HG03175 (cell line): ENCODE measurements around the gene PRDM15.

ENCODE experiments used
- ATAC-seq: cut with Tn5 transposase; IDR thresholded peaks from one replicate; pipeline ENCODE4 v1.9.1; 2021; ENCODE audit warnings: mild to moderate bottlenecking, moderate library complexity; ENCODE audit not compliant: unreplicated experiment

The PRDM15 gene

GRCh38 chr21:41765420-41765821 is 113.7 kb downstream of the PRDM15 start:
- no peak for ATAC-seq

- ATAC-seq = no peak
These were observed 114.4 kb downstream of the PRDM15 start for GRCh38 chr21:41764558-41765419.

- no peak for ATAC-seq
These were observed 115.1 kb downstream of the PRDM15 start for GRCh38 chr21:41763996-41764395.

GRCh38 chr21:41763398-41763931 is 115.7 kb downstream of the PRDM15 start:
- ATAC-seq = no peak

- no peak for ATAC-seq
These were observed 116.4 kb downstream of the PRDM15 start for GRCh38 chr21:41762753-41763152.

GRCh38 chr21:41761934-41762635 is 117.1 kb downstream of the PRDM15 start:
- ATAC-seq = no peak

GRCh38 chr21:41761211-41761933 is 117.8 kb downstream of the PRDM15 start:
- ATAC-seq = no peak

- no peak for ATAC-seq
These were observed 118.7 kb downstream of the PRDM15 start for GRCh38 chr21:41760411-41760810.

GRCh38 chr21:41759926-41760325 is 119.2 kb downstream of the PRDM15 start:
- ATAC-seq = no peak

GRCh38 chr21:41759214-41759840 is 119.8 kb downstream of the PRDM15 start:
- no peak for ATAC-seq

GRCh38 chr21:41758550-41758949 is 120.6 kb downstream of the PRDM15 start:
- ATAC-seq = no peak

GRCh38 chr21:41755934-41756773 is 123.0 kb downstream of the PRDM15 start:
- ATAC-seq = no peak

GRCh38 chr21:41755258-41755933 is 123.7 kb downstream of the PRDM15 start:
- ATAC-seq = no peak

GRCh38 chr21:41754479-41754891 is 124.7 kb downstream of the PRDM15 start:
- ATAC-seq = no peak

GRCh38 chr21:41753006-41753898 is 125.9 kb downstream of the PRDM15 start:
- ATAC-seq = no peak

- ATAC-seq = no peak
These were observed 126.9 kb downstream of the PRDM15 start for GRCh38 chr21:41752231-41752681.

- no peak for ATAC-seq
These were observed 127.5 kb downstream of the PRDM15 start for GRCh38 chr21:41751611-41752011.

- ATAC-seq = no peak
These were observed 128.5 kb downstream of the PRDM15 start for GRCh38 chr21:41750532-41751151.
